WTC11 (cell line): ENCODE results near the gene C10orf95. TPM values are rescaled to one million over a fixed set of nuclear protein-coding genes. Genes with fewer than 3 reads are reported as not detected.

Source experiments
- ARID4B ChIP-seq: sonication (generic); formaldehyde crosslinking; IDR thresholded peaks from 2 replicates; pipeline ENCODE4 v1.8.0; 2023; ENCODE audit warnings: missing genetic modification reagents, mild to moderate bottlenecking, borderline replicate concordance
- ATF1 ChIP-seq: sonication (generic); formaldehyde crosslinking; IDR thresholded peaks from 2 replicates; pipeline ENCODE4 v1.8.1; 2023; ENCODE audit warnings: mild to moderate bottlenecking, moderate library complexity, missing genetic modification reagents
- ELF4 ChIP-seq: sonication (generic); formaldehyde crosslinking; IDR thresholded peaks from 2 replicates; pipeline ENCODE4 v1.8.1; 2022; ENCODE audit warnings: low read depth, mild to moderate bottlenecking, moderate library complexity, missing genetic modification reagents
- EMX1 ChIP-seq: fragments of 250-450 bp; sonication (Bioruptor Pico); IDR thresholded peaks from 2 replicates; pipeline ENCODE4 v1.8.0; 2021; ENCODE audit warnings: mild to moderate bottlenecking
- FOXJ3 ChIP-seq: sonication (generic); formaldehyde crosslinking; IDR thresholded peaks from 2 replicates; pipeline ENCODE4 v1.9.0; 2021; ENCODE audit warnings: missing genetic modification reagents, mild to moderate bottlenecking, borderline replicate concordance
- GTF2I ChIP-seq: fragments of 250-450 bp; sonication (Bioruptor Pico); conservative IDR thresholded peaks from 2 replicates; pipeline ENCODE4 v1.4.0; 2021; ENCODE audit warnings: mild to moderate bottlenecking
- HMGA2 ChIP-seq: fragments of 250-450 bp; sonication (Bioruptor Pico); IDR thresholded peaks from 2 replicates; pipeline ENCODE4 v1.4.0; 2021; ENCODE audit warnings: mild to moderate bottlenecking, moderate library complexity
- JUN ChIP-seq: sonication (generic); formaldehyde crosslinking; IDR thresholded peaks from 2 replicates; pipeline ENCODE4 v1.8.0; 2023; ENCODE audit warnings: mild to moderate bottlenecking, missing genetic modification reagents
- MXD4 ChIP-seq: fragments of 250-450 bp; sonication (Bioruptor Pico); IDR thresholded peaks from 2 replicates; pipeline ENCODE4 v1.8.0; 2021; ENCODE audit warnings: mild to moderate bottlenecking, moderate library complexity, borderline replicate concordance
- NR3C1 ChIP-seq: sonication (generic); formaldehyde crosslinking; conservative IDR thresholded peaks from 2 replicates; pipeline ENCODE4 v1.8.1; 2023; ENCODE audit warnings: low read depth, mild to moderate bottlenecking, missing genetic modification reagents
- RELA ChIP-seq: sonication (generic); formaldehyde crosslinking; IDR thresholded peaks from 2 replicates; pipeline ENCODE4 v1.8.1; 2022; ENCODE audit warnings: missing genetic modification reagents, mild to moderate bottlenecking, borderline replicate concordance
- SMAD3 ChIP-seq: sonication (generic); formaldehyde crosslinking; IDR thresholded peaks from 2 replicates; pipeline ENCODE4 v1.8.0; 2022; ENCODE audit warnings: missing genetic modification reagents, mild to moderate bottlenecking, borderline replicate concordance
- TEAD1 ChIP-seq: sonication (generic); formaldehyde crosslinking; IDR thresholded peaks from 2 replicates; pipeline ENCODE4 v1.8.0; 2022; ENCODE audit warnings: mild to moderate bottlenecking, missing genetic modification reagents
- TEAD4 ChIP-seq: sonication (generic); formaldehyde crosslinking; IDR thresholded peaks from 2 replicates; pipeline ENCODE4 v1.8.0; 2022; ENCODE audit warnings: mild to moderate bottlenecking, missing genetic modification reagents
- ZNF219 ChIP-seq: sonication (generic); formaldehyde crosslinking; IDR thresholded peaks from 2 replicates; pipeline ENCODE4 v1.8.0; 2023; ENCODE audit warnings: missing genetic modification reagents, mild to moderate bottlenecking, borderline replicate concordance
- ZNF263 ChIP-seq: sonication (generic); formaldehyde crosslinking; IDR thresholded peaks from 2 replicates; pipeline ENCODE4 v1.8.1; 2022; ENCODE audit warnings: low read depth, mild to moderate bottlenecking, moderate library complexity, missing genetic modification reagents
- total RNA-seq: library from RNA; stranded (reverse); gene quantifications from 3 replicates; pipeline ENCODE4 v1.2.3, GENCODE V29; 2021
- TF ChIP-seq, protein P1 (sequence below): fragments of 250-450 bp; sonication (Bioruptor Pico); IDR thresholded peaks from 2 replicates; pipeline ENCODE4 v1.9.0; 2021; ENCODE audit warnings: mild to moderate bottlenecking
- TF ChIP-seq, protein P2 (sequence below): fragments of 250-450 bp; sonication (Bioruptor Pico); conservative IDR thresholded peaks from 2 replicates; pipeline ENCODE4 v1.9.0; 2021; ENCODE audit warnings: mild to moderate bottlenecking
- TF ChIP-seq, protein P3 (sequence below): sonication (generic); formaldehyde crosslinking; IDR thresholded peaks from 2 replicates; pipeline ENCODE4 v1.8.1; 2022; ENCODE audit warnings: mild to moderate bottlenecking, missing genetic modification reagents, moderate library complexity, borderline replicate concordance
- TF ChIP-seq, protein P4 (sequence below): sonication (generic); formaldehyde crosslinking; IDR thresholded peaks from 2 replicates; pipeline ENCODE4 v1.8.0; 2023; ENCODE audit warnings: missing genetic modification reagents
- TF ChIP-seq, protein P5 (sequence below): sonication (generic); formaldehyde crosslinking; IDR thresholded peaks from 2 replicates; pipeline ENCODE4 v1.8.1; 2023; ENCODE audit warnings: mild to moderate bottlenecking, missing genetic modification reagents
- TF ChIP-seq, protein P6 (sequence below): sonication (generic); formaldehyde crosslinking; IDR thresholded peaks from 2 replicates; pipeline ENCODE4 v1.8.1; 2023; ENCODE audit warnings: mild to moderate bottlenecking, missing genetic modification reagents

Gene C10orf95
- total RNA-seq, 1 experiment from 2014 or later = 0.96 TPM

- TF ChIP-seq TEAD1 = 0 out of 2 replicates have a peak, but pooled peaks have one; percentile 30
- TF ChIP-seq RELA (CRISPR knock-in tag) = no peak
- no peak for TF ChIP-seq NR3C1 (CRISPR knock-in tag)
- TF ChIP-seq MXD4 = no peak
- TF ChIP-seq EMX1 (CRISPR knock-in tag) = no peak
- TF ChIP-seq, protein P1, sequence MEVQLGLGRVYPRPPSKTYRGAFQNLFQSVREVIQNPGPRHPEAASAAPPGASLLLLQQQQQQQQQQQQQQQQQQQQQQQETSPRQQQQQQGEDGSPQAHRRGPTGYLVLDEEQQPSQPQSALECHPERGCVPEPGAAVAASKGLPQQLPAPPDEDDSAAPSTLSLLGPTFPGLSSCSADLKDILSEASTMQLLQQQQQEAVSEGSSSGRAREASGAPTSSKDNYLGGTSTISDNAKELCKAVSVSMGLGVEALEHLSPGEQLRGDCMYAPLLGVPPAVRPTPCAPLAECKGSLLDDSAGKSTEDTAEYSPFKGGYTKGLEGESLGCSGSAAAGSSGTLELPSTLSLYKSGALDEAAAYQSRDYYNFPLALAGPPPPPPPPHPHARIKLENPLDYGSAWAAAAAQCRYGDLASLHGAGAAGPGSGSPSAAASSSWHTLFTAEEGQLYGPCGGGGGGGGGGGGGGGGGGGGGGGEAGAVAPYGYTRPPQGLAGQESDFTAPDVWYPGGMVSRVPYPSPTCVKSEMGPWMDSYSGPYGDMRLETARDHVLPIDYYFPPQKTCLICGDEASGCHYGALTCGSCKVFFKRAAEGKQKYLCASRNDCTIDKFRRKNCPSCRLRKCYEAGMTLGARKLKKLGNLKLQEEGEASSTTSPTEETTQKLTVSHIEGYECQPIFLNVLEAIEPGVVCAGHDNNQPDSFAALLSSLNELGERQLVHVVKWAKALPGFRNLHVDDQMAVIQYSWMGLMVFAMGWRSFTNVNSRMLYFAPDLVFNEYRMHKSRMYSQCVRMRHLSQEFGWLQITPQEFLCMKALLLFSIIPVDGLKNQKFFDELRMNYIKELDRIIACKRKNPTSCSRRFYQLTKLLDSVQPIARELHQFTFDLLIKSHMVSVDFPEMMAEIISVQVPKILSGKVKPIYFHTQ (CRISPR knock-in tag) = no peak
- no peak for TF ChIP-seq ZNF219 (CRISPR knock-in tag)
- TF ChIP-seq, protein P2, sequence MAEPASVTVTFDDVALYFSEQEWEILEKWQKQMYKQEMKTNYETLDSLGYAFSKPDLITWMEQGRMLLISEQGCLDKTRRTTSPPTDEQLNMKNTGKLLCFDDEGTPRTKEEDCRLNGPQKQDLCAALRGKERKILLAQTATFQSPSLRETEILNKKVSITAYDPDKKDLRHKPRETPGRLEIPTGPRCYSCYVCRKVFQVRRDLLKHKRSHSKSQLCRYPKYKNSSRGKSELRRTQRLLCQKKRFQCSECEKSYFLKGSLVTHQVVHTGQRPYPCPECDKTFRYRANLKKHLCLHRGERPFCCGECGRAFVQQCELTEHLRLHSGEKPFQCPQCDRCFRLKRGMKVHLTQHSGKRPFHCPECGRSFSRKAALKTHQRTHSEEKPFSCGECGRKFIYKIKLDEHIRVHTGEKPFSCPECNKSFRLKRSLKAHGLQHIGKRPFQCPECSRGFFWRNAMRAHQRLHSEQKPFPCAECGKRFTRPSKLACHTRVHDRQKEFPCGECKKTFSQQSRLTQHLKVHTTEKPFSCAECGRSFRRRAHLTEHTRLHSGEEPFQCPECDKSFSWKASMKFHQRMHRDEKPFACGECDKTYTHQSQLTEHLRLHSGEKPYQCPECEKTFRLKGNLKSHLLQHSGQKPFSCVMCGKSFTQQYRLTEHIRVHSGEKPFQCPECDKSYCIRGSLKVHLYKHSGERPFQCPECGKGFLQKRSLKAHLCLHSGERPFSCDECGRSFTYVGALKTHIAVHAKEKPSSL (CRISPR knock-in tag) = no peak
- TF ChIP-seq, protein P3, sequence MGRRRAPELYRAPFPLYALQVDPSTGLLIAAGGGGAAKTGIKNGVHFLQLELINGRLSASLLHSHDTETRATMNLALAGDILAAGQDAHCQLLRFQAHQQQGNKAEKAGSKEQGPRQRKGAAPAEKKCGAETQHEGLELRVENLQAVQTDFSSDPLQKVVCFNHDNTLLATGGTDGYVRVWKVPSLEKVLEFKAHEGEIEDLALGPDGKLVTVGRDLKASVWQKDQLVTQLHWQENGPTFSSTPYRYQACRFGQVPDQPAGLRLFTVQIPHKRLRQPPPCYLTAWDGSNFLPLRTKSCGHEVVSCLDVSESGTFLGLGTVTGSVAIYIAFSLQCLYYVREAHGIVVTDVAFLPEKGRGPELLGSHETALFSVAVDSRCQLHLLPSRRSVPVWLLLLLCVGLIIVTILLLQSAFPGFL (CRISPR knock-in tag) = no peak
- TF ChIP-seq ATF1 (CRISPR knock-in tag) = 0 out of 2 replicates have a peak, but pooled peaks have one; percentile 18
- 0 out of 2 replicates have a peak, but pooled peaks have one; percentile 21 for TF ChIP-seq ARID4B
- peak; percentile 67; the same call in 1 of the 2 replicates for TF ChIP-seq SMAD3
- TF ChIP-seq HMGA2 (CRISPR knock-in tag) = no peak
- TF ChIP-seq JUN (CRISPR knock-in tag) = no peak
- TF ChIP-seq FOXJ3 (CRISPR knock-in tag) = no peak
- TF ChIP-seq, protein P4, sequence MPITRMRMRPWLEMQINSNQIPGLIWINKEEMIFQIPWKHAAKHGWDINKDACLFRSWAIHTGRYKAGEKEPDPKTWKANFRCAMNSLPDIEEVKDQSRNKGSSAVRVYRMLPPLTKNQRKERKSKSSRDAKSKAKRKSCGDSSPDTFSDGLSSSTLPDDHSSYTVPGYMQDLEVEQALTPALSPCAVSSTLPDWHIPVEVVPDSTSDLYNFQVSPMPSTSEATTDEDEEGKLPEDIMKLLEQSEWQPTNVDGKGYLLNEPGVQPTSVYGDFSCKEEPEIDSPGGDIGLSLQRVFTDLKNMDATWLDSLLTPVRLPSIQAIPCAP = no peak
- TF ChIP-seq ELF4 (CRISPR knock-in tag) = no peak
- TF ChIP-seq ZNF263 (CRISPR knock-in tag) = no peak
- TF ChIP-seq TEAD4 (CRISPR knock-in tag) = no peak
- TF ChIP-seq GTF2I = 0 out of 2 replicates have a peak, but pooled peaks have one; percentile 4
- TF ChIP-seq, protein P5, sequence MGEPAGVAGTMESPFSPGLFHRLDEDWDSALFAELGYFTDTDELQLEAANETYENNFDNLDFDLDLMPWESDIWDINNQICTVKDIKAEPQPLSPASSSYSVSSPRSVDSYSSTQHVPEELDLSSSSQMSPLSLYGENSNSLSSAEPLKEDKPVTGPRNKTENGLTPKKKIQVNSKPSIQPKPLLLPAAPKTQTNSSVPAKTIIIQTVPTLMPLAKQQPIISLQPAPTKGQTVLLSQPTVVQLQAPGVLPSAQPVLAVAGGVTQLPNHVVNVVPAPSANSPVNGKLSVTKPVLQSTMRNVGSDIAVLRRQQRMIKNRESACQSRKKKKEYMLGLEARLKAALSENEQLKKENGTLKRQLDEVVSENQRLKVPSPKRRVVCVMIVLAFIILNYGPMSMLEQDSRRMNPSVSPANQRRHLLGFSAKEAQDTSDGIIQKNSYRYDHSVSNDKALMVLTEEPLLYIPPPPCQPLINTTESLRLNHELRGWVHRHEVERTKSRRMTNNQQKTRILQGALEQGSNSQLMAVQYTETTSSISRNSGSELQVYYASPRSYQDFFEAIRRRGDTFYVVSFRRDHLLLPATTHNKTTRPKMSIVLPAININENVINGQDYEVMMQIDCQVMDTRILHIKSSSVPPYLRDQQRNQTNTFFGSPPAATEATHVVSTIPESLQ (CRISPR knock-in tag) = no peak
- TF ChIP-seq, protein P6, sequence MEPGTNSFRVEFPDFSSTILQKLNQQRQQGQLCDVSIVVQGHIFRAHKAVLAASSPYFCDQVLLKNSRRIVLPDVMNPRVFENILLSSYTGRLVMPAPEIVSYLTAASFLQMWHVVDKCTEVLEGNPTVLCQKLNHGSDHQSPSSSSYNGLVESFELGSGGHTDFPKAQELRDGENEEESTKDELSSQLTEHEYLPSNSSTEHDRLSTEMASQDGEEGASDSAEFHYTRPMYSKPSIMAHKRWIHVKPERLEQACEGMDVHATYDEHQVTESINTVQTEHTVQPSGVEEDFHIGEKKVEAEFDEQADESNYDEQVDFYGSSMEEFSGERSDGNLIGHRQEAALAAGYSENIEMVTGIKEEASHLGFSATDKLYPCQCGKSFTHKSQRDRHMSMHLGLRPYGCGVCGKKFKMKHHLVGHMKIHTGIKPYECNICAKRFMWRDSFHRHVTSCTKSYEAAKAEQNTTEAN (CRISPR knock-in tag) = peak; percentile 49; the same call in 1 of the 2 replicates
Observed at GRCh38 chr10:102419269-102420180, 31.8 kb downstream of the C10orf95 start (continued).
